Trophoblast cell (in vitro differentiated cells and primary cell): Measurements from ENCODE around the gene BTBD9.

Experiments
- DNase-seq, 2 donors: peaks; one replicate each; pipeline ENCODE4 v3.0.0-alpha.2; 2016
- H2AFZ ChIP-seq: 2 replicates; pipeline ENCODE4 v1.6.1; 2013; ENCODE audit warnings: low read length, moderate library complexity, mild to moderate bottlenecking; ENCODE audit not compliant: insufficient read depth, poor library complexity
- H2AK5ac ChIP-seq: 2 replicates; pipeline ENCODE4 v1.6.1; 2013; ENCODE audit warnings: mild to moderate bottlenecking, low read length
- H2BK120ac ChIP-seq: 2 replicates; pipeline ENCODE4 v1.6.1; 2013; ENCODE audit warnings: low read length, mild to moderate bottlenecking, moderate library complexity; ENCODE audit not compliant: insufficient read depth, poor library complexity
- H2BK12ac ChIP-seq: 2 replicates; pipeline ENCODE4 v1.6.1; 2013; ENCODE audit warnings: mild to moderate bottlenecking, low read length, moderate library complexity
- H2BK5ac ChIP-seq: 2 replicates; pipeline ENCODE4 v1.6.1; 2013; ENCODE audit warnings: low read length, low read depth, moderate library complexity, mild to moderate bottlenecking; ENCODE audit not compliant: poor library complexity
- H3K14ac ChIP-seq: 2 replicates; pipeline ENCODE4 v1.6.1; 2013; ENCODE audit warnings: mild to moderate bottlenecking, low read length
- H3K18ac ChIP-seq: 2 replicates; pipeline ENCODE4 v1.6.1; 2013; ENCODE audit warnings: mild to moderate bottlenecking, low read length
- H3K23ac ChIP-seq: 2 replicates; pipeline ENCODE4 v1.6.1; 2013; ENCODE audit warnings: low read length
- H3K27ac ChIP-seq: 2 replicates; pipeline ENCODE4 v1.5.1; 2013; ENCODE audit warnings: low read depth, mild to moderate bottlenecking, inconsistent platforms, low read length, moderate library complexity
- H3K27me3 ChIP-seq: 2 replicates; pipeline ENCODE4 v1.6.1; 2013; ENCODE audit warnings: inconsistent platforms, mild to moderate bottlenecking, low read length, moderate library complexity; ENCODE audit not compliant: insufficient read depth
- H3K36me3 ChIP-seq, 2 experiments: 1 replicate in 1 of 2; 2 replicates in 1 of 2; pipeline ENCODE4 v1.6.1; 2013; ENCODE audit warnings: low read length in 2 of 2, mild to moderate bottlenecking in 2 of 2, moderate library complexity in 1 of 2; ENCODE audit not compliant: insufficient read depth in 2 of 2, control insufficient read depth in 1 of 2
- H3K4ac ChIP-seq: 2 replicates; pipeline ENCODE4 v1.6.1; 2013; ENCODE audit warnings: low read depth, mild to moderate bottlenecking, low read length, moderate library complexity
- H3K4me1 ChIP-seq, 2 experiments: 1 replicate in 1 of 2; 2 replicates in 1 of 2; pipeline ENCODE4 v1.6.1; 2013; ENCODE audit warnings: low read length in 2 of 2, mild to moderate bottlenecking in 2 of 2, moderate library complexity in 1 of 2; ENCODE audit not compliant: insufficient read depth in 2 of 2, control insufficient read depth in 1 of 2
- H3K4me2 ChIP-seq: 2 replicates; pipeline ENCODE4 v1.6.1; 2013; ENCODE audit warnings: inconsistent platforms, mild to moderate bottlenecking, low read length, moderate library complexity
- H3K4me3 ChIP-seq: 2 replicates; pipeline ENCODE4 v1.5.1; 2013; ENCODE audit warnings: mild to moderate bottlenecking, low read depth, low read length, inconsistent platforms
- H3K79me1 ChIP-seq: one replicate; pipeline ENCODE4 v1.6.1; 2013; ENCODE audit warnings: low read length
- H3K79me2 ChIP-seq: 2 replicates; pipeline ENCODE4 v1.6.1; 2013; ENCODE audit warnings: low read length, mild to moderate bottlenecking; ENCODE audit not compliant: control insufficient read depth, insufficient read depth, poor library complexity
- H3K9ac ChIP-seq: 2 replicates; pipeline ENCODE4 v1.6.1; 2013; ENCODE audit warnings: mild to moderate bottlenecking, low read length
- H3K9me3 ChIP-seq: 2 replicates; pipeline ENCODE4 v1.6.1; 2013; ENCODE audit warnings: low read depth, mild to moderate bottlenecking, control low read depth, inconsistent platforms, low read length; ENCODE audit not compliant: insufficient read depth
- H4K12ac ChIP-seq: 2 replicates; pipeline ENCODE4 v1.6.1; 2013; ENCODE audit warnings: low read depth, mild to moderate bottlenecking, low read length, moderate library complexity
- H4K8ac ChIP-seq: 2 replicates; pipeline ENCODE4 v1.6.1; 2013; ENCODE audit warnings: low read depth, mild to moderate bottlenecking, low read length, moderate library complexity
- H4K91ac ChIP-seq: one replicate; pipeline ENCODE4 v1.6.1; 2013; ENCODE audit warnings: low read depth, mild to moderate bottlenecking, low read length, moderate library complexity
- WGBS: extraction: QIAGEN DNeasy Blood & Tissue Kit; methylation state at CpG from one replicate; pipeline ENCODE4 v1.1.7; 2013; ENCODE audit warnings: missing lambda C conversion rate; ENCODE audit not compliant: insufficient read length, insufficient coverage; ENCODE audit errors: extremely low coverage; 5-methylcytosine and 5-hydroxymethylcytosine counted together

BTBD9 gene

DNA sequence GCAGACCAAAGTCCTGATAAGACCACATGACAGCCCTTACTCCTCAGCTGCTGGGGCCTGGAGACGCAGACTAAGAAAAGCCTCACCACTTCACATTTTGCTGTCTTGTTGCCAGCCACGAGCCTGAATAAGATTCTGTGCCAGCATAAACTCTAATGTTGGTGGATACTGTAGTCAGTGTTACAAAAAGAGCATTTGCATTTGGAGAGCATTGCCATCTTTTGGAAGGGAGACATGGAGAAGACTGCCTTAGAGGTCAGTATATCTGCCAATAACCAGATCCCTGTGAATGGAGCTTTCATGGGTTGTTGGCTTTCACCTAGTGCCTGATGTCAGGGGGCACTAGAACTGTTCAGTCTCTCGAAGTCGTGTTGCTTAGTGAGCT is 505.0 kb downstream of the BTBD9 start:
- Histone ChIP-seq H3K23ac (no peak overlapping the region), H3K9me3 (no peaks in the 10 kb centered on the region), H2BK120ac (no peak overlapping the region), H3K14ac (no peak overlapping the region), H3K4me1 (no peaks in the 10 kb centered on the region), H3K9ac (no peak overlapping the region), H3K79me1 (no peaks in the 10 kb centered on the region), H3K4me2 (no peak overlapping the region), H3K27ac (no peak overlapping the region), H4K12ac (no peak overlapping the region), H3K36me3 (peaks cover 0 to 5% of the 10 kb centered on the region in 2 experiments), H4K8ac (no peak overlapping the region), H3K4ac (no peak overlapping the region), H3K27me3 (no peaks in the 10 kb centered on the region), H3K4me3 (no peak overlapping the region), H2AK5ac (no peak overlapping the region), H3K79me2 (no peaks in the 10 kb centered on the region), H3K18ac (no peak overlapping the region), H2AFZ (no peak overlapping the region), H2BK5ac (no peak overlapping the region), H2BK12ac (no peak overlapping the region), H4K91ac (no peak overlapping the region)
- DNase-seq, result no peak
- WGBS, result no CpG with 5 or more reads among the region's 4 CpGs

GRCh38 chr6:38133932-38134703 is 505.6 kb downstream of the BTBD9 start:
- Histone ChIP-seq H4K8ac (no peak overlapping the region), H2BK12ac (no peak overlapping the region), H3K4ac (no peak overlapping the region), H2AK5ac (no peak overlapping the region), H3K4me3 (no peak overlapping the region), H3K4me1 (no peaks in the 10 kb centered on the region), H4K12ac (no peak overlapping the region), H3K9ac (peak overlapping the region; percentile 16), H3K9me3 (no peaks in the 10 kb centered on the region), H4K91ac (no peak overlapping the region), H3K4me2 (no peak overlapping the region), H3K79me1 (no peaks in the 10 kb centered on the region), H3K23ac (no peak overlapping the region), H3K18ac (no peak overlapping the region), H3K36me3 (peaks cover 0 to 5% of the 10 kb centered on the region in 2 experiments), H3K14ac (no peak overlapping the region), H3K27me3 (no peaks in the 10 kb centered on the region), H2BK120ac (no peak overlapping the region), H3K27ac (no peak overlapping the region), H3K79me2 (no peaks in the 10 kb centered on the region), H2AFZ (no peak overlapping the region), H2BK5ac (no peak overlapping the region)
- DNase-seq, result peak; percentile 73 to 84
- no CpG with 5 or more reads among the region's 7 CpGs for WGBS

DNA sequence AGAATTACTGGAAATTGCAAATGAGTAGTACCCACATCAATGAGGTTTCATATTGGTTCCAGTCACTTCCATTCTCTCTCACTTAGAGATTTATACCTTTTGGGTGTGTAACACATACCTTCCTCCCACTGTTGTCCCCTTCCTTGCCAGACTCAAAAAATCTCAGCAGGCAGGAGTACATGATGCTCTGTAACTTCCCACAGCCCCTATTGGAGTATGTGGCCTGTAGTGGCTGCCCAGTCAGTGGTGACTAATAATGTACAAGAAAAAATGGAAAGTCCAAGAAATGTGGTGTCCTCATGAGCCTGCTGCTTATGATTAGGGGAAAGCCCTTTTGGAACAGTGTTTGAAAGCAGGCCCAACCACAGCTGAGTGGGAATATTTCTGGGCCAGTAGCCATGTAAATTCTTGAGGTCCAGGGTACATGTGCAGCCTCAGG is 508.2 kb downstream of the BTBD9 start:
- peaks cover 0 to 5% of the 10 kb centered on the region in 2 experiments for H3K36me3 ChIP-seq
- no peaks in the 10 kb centered on the region for H3K27me3 ChIP-seq
- no peak overlapping the region for H3K9ac ChIP-seq
- H4K12ac ChIP-seq, result no peak overlapping the region
- no peak overlapping the region for H3K23ac ChIP-seq
- no peak overlapping the region for H3K4me2 ChIP-seq
- no peaks in the 10 kb centered on the region for H3K9me3 ChIP-seq
- peak; percentile 24 to 30 for DNase-seq
- H2AFZ ChIP-seq, result no peak overlapping the region
- no peak overlapping the region for H3K18ac ChIP-seq
- H2AK5ac ChIP-seq, result no peak overlapping the region
- no peak overlapping the region for H2BK5ac ChIP-seq
- H3K14ac ChIP-seq, result no peak overlapping the region
- no peak overlapping the region for H4K8ac ChIP-seq
- H3K79me1 ChIP-seq, result no peaks in the 10 kb centered on the region
- H3K79me2 ChIP-seq, result no peaks in the 10 kb centered on the region
- H3K4me1 ChIP-seq, result no peaks in the 10 kb centered on the region
- no peak overlapping the region for H2BK120ac ChIP-seq
- no peak overlapping the region for H4K91ac ChIP-seq
- no peak overlapping the region for H3K4me3 ChIP-seq
- no peak overlapping the region for H2BK12ac ChIP-seq
- no peak overlapping the region for H3K4ac ChIP-seq
- H3K27ac ChIP-seq, result no peak overlapping the region

GRCh38 chr6:38127284-38127683 is 512.4 kb downstream of the BTBD9 start:
- Histone ChIP-seq H2BK120ac (no peak overlapping the region), H3K79me2 (no peaks in the 10 kb centered on the region), H3K27me3 (no peaks in the 10 kb centered on the region), H3K27ac (no peak overlapping the region), H2BK12ac (no peak overlapping the region), H3K36me3 (peaks cover 4% of the 10 kb centered on the region in 2 experiments), H2BK5ac (no peak overlapping the region), H3K4ac (no peak overlapping the region), H3K9ac (no peak overlapping the region), H3K79me1 (no peaks in the 10 kb centered on the region), H3K4me1 (no peaks in the 10 kb centered on the region), H4K12ac (no peak overlapping the region), H2AK5ac (no peak overlapping the region), H3K9me3 (no peaks in the 10 kb centered on the region), H2AFZ (no peak overlapping the region), H3K14ac (no peak overlapping the region), H3K4me3 (no peak overlapping the region), H3K23ac (no peak overlapping the region), H3K18ac (no peak overlapping the region), H4K8ac (no peak overlapping the region), H3K4me2 (no peak overlapping the region), H4K91ac (no peak overlapping the region)
- no peak for DNase-seq
- WGBS, result no CpG with 5 or more reads among the region's 4 CpGs
